ENCODE results near the gene HOXA2.

DNA sequence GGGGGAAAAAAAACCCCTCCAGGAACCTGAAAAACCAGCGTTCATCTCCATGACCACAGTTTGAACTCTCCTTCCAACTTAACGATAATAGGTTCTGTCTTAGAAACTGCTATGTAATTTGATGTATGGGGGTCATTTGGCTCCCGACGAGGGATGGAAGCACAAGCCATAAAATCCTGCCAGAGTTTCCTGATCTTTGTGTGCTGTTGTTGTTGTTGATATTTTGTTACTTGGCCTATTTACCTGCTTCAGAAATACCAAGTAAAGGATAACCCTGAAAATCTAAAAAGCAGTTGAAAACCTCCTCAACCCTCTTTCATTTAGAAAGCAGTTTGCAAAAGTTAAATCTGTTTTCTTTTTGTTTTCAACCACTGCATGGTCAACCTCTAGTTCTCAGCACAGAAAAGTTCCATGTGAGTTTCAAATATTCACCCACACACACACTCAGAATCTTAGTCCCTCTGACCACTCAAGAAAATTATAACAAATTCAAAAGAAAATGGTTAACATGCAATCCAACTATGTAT is 9.3 kb upstream of the HOXA2 start:
- TF ChIP-seq EZH2phosphoT487 (IDR thresholded peaks at IDR 0.05; ENCODE audit: borderline replicate concordance, low read depth, low read length), result no peak
- TF ChIP-seq, protein P1, sequence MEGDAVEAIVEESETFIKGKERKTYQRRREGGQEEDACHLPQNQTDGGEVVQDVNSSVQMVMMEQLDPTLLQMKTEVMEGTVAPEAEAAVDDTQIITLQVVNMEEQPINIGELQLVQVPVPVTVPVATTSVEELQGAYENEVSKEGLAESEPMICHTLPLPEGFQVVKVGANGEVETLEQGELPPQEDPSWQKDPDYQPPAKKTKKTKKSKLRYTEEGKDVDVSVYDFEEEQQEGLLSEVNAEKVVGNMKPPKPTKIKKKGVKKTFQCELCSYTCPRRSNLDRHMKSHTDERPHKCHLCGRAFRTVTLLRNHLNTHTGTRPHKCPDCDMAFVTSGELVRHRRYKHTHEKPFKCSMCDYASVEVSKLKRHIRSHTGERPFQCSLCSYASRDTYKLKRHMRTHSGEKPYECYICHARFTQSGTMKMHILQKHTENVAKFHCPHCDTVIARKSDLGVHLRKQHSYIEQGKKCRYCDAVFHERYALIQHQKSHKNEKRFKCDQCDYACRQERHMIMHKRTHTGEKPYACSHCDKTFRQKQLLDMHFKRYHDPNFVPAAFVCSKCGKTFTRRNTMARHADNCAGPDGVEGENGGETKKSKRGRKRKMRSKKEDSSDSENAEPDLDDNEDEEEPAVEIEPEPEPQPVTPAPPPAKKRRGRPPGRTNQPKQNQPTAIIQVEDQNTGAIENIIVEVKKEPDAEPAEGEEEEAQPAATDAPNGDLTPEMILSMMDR (conservative IDR thresholded peaks at IDR 0.05; ENCODE audit: low read length), result no peak

Data from OCI-LY7 (cell line).